CD4-positive, alpha-beta T cell (primary cell): Measurements from ENCODE around the gene TPCN2. TPM values are rescaled to one million over a fixed set of nuclear protein-coding genes. Genes with fewer than 3 reads are reported as not detected.

ENCODE experiments used
- ATAC-seq: fragments of 200-7000 bp; cut with Tn5 transposase; one replicate; pipeline ENCODE4 v1.10.0; 2022; ENCODE audit warnings: mild to moderate bottlenecking; ENCODE audit not compliant: poor library complexity
- CTCF ChIA-PET: fragments of 350-600 bp; sonication (Branson Sonifier 250); formaldehyde crosslinking; loops from one replicate; lab custom pipeline; 2021; ENCODE audit warnings: antibody characterized with exemption, inconsistent platforms; lab: Charles Lee
- POLR2A ChIA-PET: fragments of 350-600 bp; sonication (Branson Sonifier 250); formaldehyde crosslinking; loops from one replicate; lab custom pipeline; 2021; ENCODE audit warnings: antibody characterized with exemption, inconsistent platforms; lab: Charles Lee
- DNase-seq, 14 experiments: peaks; one replicate each; pipeline ENCODE4 v3.0.0-alpha.2; 2013 to 2020; ENCODE audit warnings: mixed read lengths in 2 of 14
- H3K27ac ChIP-seq, 2 donors: one replicate each; pipeline versions ENCODE4 v1.5.1 to v1.7.0; 2013; ENCODE audit warnings: low read length in 2 of 2, low read depth in 1 of 2, mild to moderate bottlenecking in 1 of 2
- H3K27me3 ChIP-seq, 2 experiments: 1 replicate in 1 of 2; 2 replicates in 1 of 2; pipeline versions ENCODE4 v1.6.1 to v1.7.0; 2013; ENCODE audit warnings: low read length in 2 of 2, control low read depth in 1 of 2, mild to moderate bottlenecking in 1 of 2, moderate library complexity in 1 of 2; ENCODE audit not compliant: insufficient read depth in 2 of 2, control insufficient read depth in 1 of 2
- H3K36me3 ChIP-seq: one replicate; pipeline ENCODE4 v1.6.1; 2013; ENCODE audit warnings: low read length, control low read depth; ENCODE audit not compliant: insufficient read depth
- H3K4me1 ChIP-seq: one replicate; pipeline ENCODE4 v1.6.1; 2013; ENCODE audit warnings: low read length, control low read depth; ENCODE audit not compliant: insufficient read depth
- H3K4me3 ChIP-seq: one replicate; pipeline ENCODE4 v1.5.1; 2013; ENCODE audit warnings: mild to moderate bottlenecking, low read length, moderate library complexity
- H3K9me3 ChIP-seq, 2 experiments: 1 replicate in 1 of 2; 2 replicates in 1 of 2; pipeline versions ENCODE4 v1.6.1 to v1.7.0; 2013; ENCODE audit warnings: low read length in 2 of 2, mild to moderate bottlenecking in 2 of 2, control low read depth in 1 of 2, moderate library complexity in 1 of 2; ENCODE audit not compliant: control insufficient read depth in 1 of 2, insufficient read depth in 1 of 2
- H3K27ac Mint-ChIP-seq: one replicate; pipeline ENCODE4 v1.8.0; 2020; ENCODE audit warnings: mixed read lengths
- H3K27me3 Mint-ChIP-seq: one replicate; pipeline ENCODE4 v1.8.0; 2021; ENCODE audit warnings: mixed read lengths
- H3K36me3 Mint-ChIP-seq: one replicate; pipeline ENCODE4 v1.8.0; 2021; ENCODE audit warnings: low read depth, mixed read lengths
- H3K4me1 Mint-ChIP-seq: one replicate; pipeline ENCODE4 v1.8.0; 2021; ENCODE audit warnings: low read depth, mixed read lengths
- H3K4me3 Mint-ChIP-seq: one replicate; pipeline ENCODE4 v1.8.0; 2020; ENCODE audit warnings: mild to moderate bottlenecking, mixed read lengths
- H3K9me3 Mint-ChIP-seq: one replicate; pipeline ENCODE4 v1.8.0; 2020; ENCODE audit warnings: mixed read lengths
- CTCF ChIP-seq: fragments of 200-600 bp; IDR thresholded peaks from one replicate; pipeline ENCODE4 v1.8.0; 2022; ENCODE audit warnings: antibody characterized with exemption, mild to moderate bottlenecking
- intact Hi-C, 2 experiments: fragments of 100-400 bp; cut with DNase I in 1 of 2; cut with micrococcal nuclease in 1 of 2; formaldehyde crosslinking; loops; one replicate each; pipeline versions ENCODE4 v1.15.1 to v1.9.0; 2023 to 2025; cut with DNase I, micrococcal nuclease
- total RNA-seq, 174 experiments: library from RNA in 2 of 174; stranded (reverse) in 2 of 174; gene quantifications; one replicate each; pipeline ENCODE4 v1.2.3 and lab custom pipeline; 2021 to 2026

Gene TPCN2
- total RNA-seq, 2 experiments from 2014 or later, result 10.2 to 11.5 TPM

DNA sequence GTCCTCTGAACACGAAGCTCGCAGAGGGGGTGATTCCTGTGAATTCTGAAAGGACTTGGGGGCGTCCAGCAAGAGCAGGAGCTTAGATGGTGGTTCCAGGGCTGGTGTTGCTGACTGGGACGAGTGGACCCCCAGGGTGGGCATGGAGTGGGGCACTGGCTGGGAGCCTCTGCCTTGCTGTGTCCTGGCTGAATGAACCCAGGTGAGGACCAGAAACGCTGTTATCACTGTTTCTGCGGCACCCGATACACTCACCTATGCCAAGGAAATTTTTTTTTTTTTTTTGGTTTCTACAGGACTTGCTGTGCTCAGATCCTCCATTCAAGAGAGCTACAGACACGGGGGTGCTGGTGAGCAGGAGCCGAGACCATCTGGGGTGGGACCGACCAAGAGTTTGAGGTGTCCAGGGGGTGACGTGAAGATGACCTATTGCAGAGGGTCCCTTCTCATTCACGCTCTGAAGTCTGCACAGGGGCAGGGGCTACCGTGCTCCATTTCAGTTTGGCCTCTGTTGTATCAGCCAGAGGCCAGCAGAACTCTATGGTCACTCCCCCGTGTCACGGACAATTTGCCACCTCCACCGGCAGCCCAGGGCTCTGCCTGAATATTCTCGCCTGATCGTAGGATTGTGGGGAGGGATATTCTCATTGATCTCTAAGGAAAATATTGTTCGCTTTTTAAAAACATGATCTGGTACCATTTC, 110.6 kb downstream of the TPCN2 start:
- Histone ChIP-seq H3K27me3 (peaks cover 4 to 9% of the 10 kb centered on the region in 2 experiments), H3K4me1 (peaks cover 14% of the 10 kb centered on the region), H3K4me3 (no peak overlapping the region), H3K27ac (no peak overlapping the region), H3K9me3 (peaks cover 5 to 15% of the 10 kb centered on the region in 2 experiments), H3K36me3 (no peaks in the 10 kb centered on the region)
- ATAC-seq (no peak), DNase-seq (no peak)
- H3K27me3 Mint-ChIP-seq, result peaks cover 9% of the 10 kb centered on the region
- peaks cover 4% of the 10 kb centered on the region for H3K9me3 Mint-ChIP-seq
- no peak overlapping the region for H3K4me3 Mint-ChIP-seq
- H3K4me1 Mint-ChIP-seq, result no peaks in the 10 kb centered on the region
- intact Hi-C loops, result no loop called here
- CTCF ChIA-PET, result no interaction called here
- no peak overlapping the region for H3K27ac Mint-ChIP-seq
- TF ChIP-seq CTCF, result no peak
- H3K36me3 Mint-ChIP-seq, result no peaks in the 10 kb centered on the region
- POLR2A ChIA-PET, result no interaction called here

- peaks cover 9% of the 10 kb centered on the region for H3K27me3 Mint-ChIP-seq
- CTCF ChIA-PET, result interaction anchor here (1.7 kb wide), 1 partner anchor 10 kb away, joined by 3 read pairs; no protein-coding TSS in a partner anchor
Measured at GRCh38 chr11:69160296-69161116, 111.8 kb downstream of the TPCN2 start.

GRCh38 chr11:69161117-69161407, 112.3 kb downstream of the TPCN2 start:
- no peak for TF ChIP-seq CTCF
- Histone ChIP-seq H3K9me3 (peaks cover 5 to 18% of the 10 kb centered on the region in 2 experiments), H3K27ac (no peak overlapping the region), H3K36me3 (no peaks in the 10 kb centered on the region), H3K27me3 (peaks cover 6 to 9% of the 10 kb centered on the region in 2 experiments), H3K4me3 (no peak overlapping the region), H3K4me1 (peaks cover 14% of the 10 kb centered on the region)
- no peaks in the 10 kb centered on the region for H3K4me1 Mint-ChIP-seq
- ChIA-PET CTCF (interaction anchor here (1.7 kb wide), 1 partner anchor 10 kb away, joined by 3 read pairs; no protein-coding TSS in a partner anchor), POLR2A (no interaction called here)
- peaks cover 4% of the 10 kb centered on the region for H3K9me3 Mint-ChIP-seq
- intact Hi-C loops, result no loop called here
- H3K36me3 Mint-ChIP-seq, result no peaks in the 10 kb centered on the region
- H3K27ac Mint-ChIP-seq, result no peak overlapping the region
- H3K27me3 Mint-ChIP-seq, result peaks cover 9% of the 10 kb centered on the region
- no peak for ATAC-seq
- H3K4me3 Mint-ChIP-seq, result no peak overlapping the region
- no peak for DNase-seq

More at GRCh38 chr11:69160296-69161116, 111.8 kb downstream of the TPCN2 start:
- POLR2A ChIA-PET, result no interaction called here
- TF ChIP-seq CTCF, result no peak
- Mint-ChIP-seq H3K4me1 (no peaks in the 10 kb centered on the region), H3K9me3 (peaks cover 4% of the 10 kb centered on the region), H3K4me3 (no peak overlapping the region), H3K36me3 (no peaks in the 10 kb centered on the region), H3K27ac (no peak overlapping the region)
- intact Hi-C loops, result no loop called here
- H3K4me3 ChIP-seq, result no peak overlapping the region
- ATAC-seq (no peak), DNase-seq (no peak)
- H3K4me1 ChIP-seq, result peaks cover 14% of the 10 kb centered on the region
- no peak overlapping the region for H3K27ac ChIP-seq
- H3K27me3 ChIP-seq, result peaks cover 6 to 9% of the 10 kb centered on the region in 2 experiments
- H3K36me3 ChIP-seq, result no peaks in the 10 kb centered on the region
- H3K9me3 ChIP-seq, result peaks cover 5 to 18% of the 10 kb centered on the region in 2 experiments
